GM19193 (cell line): Measurements from ENCODE around the gene C5orf22.

Experiments used
- POLR2A ChIP-seq: IDR thresholded peaks from 4 replicates; pipeline ENCODE4 v1.6.1; 2011; ENCODE audit not compliant: insufficient read depth, insufficient read length; ENCODE audit errors: extremely low read depth

Gene C5orf22

DNA sequence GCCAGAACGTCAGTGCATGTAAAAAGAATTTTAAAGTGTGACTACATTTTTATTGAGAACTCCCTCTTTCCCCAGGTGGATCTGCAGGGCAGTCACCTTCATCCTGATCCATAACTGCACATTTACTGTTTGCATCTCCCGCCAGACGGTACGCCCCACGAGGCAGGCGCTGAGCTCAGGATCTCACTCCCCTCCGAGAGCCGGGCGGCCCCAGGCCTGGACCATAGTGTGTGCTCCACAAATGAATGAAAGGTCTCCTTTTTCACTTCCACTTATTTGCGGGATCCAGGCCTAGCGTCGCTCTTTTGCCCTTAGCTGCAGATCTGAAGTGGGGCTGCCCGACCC, 586 bp upstream of the C5orf22 start:
- no peak for TF ChIP-seq POLR2A

DNA sequence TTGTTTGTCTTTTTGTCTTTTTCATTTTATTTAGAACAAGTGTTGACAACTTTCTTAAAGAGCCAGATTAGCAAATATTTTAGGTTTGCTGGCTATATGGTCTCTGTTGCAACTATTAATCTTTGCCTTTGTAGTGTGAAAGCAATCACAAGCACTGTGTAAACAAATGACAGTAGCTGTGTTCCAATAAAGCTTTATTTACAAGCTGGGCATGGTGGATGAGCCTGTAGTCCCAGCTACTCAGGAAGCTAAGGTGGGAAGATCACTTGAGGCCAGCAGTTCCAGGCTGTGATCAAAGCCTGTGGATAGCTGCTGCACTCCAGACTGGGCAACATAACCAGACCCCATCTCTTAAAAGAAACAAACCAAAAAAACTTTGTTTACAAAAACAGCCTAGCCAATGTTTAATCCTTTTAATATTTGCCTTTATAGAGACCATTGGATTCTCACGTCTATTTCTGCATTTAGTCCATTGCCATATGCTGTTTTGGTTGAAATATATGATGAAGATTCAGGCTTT, 2.5 kb downstream of the C5orf22 start:
- no peak for TF ChIP-seq POLR2A

DNA sequence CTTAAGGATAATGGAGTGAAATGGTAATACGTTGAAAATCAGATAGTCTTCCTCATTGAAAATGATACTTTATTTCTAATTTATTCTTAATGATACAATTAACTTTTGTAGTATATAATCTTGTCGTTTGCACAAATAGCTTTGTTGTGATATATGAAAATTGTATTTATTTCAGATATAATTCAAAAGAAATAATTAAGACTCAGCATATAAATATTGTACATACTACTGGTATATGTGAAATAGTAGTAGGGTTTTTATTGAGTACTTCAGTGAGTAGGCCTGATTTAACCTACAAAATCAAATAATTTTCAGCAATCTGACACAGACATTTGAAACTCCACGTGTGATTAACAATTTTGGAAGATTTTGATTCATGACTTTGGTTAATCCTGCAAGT, 4.8 kb downstream of the C5orf22 start:
- TF ChIP-seq POLR2A = no peak

DNA sequence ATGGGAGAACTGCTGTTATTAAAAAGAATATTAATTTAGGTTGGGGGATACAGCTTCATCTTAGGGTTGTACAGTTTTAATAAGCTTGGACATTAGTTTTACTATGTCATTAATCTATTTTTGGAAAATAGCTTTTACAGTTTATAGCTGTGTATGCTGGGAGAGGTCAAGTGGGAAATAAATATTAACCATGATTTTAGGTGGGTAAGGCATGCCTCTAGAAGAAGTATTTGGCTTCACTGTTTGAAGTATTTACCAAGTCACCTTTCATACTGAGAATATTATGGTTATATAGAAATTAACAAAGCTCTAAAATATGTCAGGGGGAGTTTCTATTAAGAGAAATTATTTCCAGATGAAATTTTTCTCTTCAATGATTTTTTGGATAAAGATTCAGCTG, 5.2 kb downstream of the C5orf22 start:
- TF ChIP-seq POLR2A = no peak

DNA sequence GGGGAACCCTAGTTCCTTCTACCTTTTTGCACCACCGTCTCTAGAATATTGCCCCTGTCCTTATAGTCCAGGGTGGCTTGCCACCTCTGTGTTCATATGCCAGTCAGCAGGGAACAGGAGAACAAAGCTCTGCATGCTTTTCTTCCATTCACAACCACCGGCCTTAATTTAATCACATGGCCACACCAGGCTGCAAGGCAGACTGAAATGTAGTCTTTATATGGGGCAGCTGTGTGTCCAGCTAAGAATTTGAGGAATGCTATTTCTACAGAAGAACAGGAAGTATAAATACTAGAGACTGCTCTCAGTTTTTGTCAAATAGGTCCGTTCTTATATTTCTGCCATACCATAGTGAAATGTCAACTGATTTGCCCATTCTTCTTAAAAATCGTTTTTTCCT, 5.8 kb downstream of the C5orf22 start:
- no peak for TF ChIP-seq POLR2A

DNA sequence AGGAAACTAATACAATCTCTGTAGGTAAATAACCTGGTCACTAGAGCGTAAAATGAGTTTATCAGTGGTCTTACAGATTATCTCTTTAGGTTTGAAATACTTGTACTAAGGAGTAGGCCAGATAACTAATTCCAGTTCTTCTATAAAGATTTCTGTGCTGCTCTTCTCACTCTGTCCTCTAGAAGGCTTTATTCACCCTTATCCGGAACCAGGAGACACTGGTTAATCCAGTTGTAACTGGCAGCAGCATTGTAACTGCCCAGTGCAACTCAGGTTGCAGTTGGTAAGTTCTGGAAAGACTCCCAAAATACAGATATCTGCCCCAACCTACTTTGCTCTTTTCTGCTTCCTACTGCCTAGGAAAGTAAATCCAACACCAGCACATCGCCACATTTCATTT, 19.8 kb downstream of the C5orf22 start:
- no peak for TF ChIP-seq POLR2A

DNA sequence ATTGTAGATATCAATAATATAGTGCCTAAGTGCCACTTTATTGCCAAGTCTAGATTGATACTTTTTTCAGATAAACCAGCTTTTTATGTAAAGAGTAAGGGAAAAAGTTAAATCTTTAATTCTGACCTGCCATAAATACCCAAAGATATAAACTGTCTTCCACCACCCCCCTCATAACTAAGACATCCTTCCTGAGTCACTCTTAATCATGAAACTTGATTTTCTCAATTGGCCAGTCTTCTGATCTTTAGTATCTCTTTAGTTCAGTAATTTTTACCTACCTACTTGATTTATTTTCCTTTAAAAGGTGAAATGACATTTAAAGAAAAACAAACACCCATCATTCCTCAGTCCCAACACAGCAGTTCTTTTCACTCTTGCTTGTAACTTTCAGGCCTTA, 21.8 kb downstream of the C5orf22 start:
- no peak for TF ChIP-seq POLR2A

DNA sequence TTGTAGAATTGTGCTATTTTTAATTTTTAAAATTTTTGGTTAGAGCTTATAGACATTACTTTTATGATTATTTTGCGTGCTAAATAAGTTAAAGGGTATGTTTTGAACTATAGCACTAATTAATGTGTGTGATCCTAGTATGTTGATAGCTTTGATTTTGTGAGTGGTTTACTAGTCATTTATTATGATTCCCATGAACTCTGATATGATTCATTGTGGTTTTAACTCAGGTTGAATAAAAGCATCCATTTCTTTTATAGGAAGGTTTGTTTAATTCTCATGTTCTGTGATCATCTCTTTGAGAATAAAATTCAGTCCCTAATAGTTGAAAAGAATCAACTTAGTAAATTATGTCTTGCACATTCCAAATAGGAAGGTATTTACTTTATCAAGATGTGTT, 22.5 kb downstream of the C5orf22 start:
- no peak for TF ChIP-seq POLR2A

DNA sequence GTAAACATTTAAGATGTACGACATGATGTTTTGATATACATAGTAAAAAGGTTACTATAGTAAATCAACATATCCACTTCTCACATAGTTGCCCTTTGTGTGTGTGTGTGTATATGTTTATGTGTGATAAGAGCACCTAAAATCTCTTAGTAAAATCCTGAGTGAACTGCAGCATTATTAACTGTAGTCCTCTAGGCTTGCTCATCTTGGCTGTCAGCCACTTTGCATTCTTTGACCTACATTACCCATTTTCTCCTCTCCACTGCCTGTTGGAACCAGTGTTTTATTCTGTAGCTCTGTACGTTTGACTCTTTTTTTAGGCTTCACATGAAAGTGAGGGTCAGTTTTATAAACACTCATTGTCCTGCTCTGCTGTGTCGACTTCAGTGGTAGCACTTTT, 24.4 kb downstream of the C5orf22 start:
- no peak for TF ChIP-seq POLR2A

DNA sequence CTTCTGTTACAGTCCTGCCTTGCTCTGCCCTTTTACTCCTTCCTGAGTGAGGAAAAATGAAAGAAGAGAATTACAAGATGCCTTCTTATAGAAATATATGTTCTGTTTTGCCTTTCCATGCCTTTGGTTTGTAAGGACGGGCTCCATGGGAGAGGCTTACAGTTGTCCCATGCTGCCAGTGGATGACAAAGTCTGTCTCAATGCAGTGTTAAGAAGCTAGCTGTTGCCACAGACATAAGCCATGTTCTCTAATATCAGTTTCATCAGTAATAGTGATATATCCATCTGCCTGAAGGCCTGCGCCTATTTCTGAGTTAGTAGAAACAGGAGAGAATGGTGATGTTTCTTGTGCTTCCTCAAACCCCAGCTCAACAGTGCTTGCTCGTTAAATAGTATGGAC, 27.8 kb downstream of the C5orf22 start:
- TF ChIP-seq POLR2A = no peak

DNA sequence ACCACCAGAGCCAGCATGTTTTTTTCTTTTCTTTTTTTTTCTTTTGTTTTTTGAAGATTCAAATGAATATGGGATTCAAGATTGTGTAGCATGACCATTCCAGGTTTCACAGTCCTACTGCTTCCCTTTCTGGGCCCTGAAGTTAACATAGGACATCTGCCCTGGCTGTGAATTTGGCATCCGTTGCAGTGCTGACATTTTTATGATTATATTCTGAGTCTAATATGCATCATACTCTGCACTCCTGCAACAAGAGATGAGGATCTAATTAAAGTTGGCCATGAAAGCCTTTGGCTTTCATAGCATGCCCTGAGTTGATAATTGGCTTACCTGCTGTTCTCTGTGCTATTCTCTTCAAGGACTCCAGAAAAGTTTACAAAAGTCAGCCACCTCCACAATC, 29.8 kb downstream of the C5orf22 start:
- TF ChIP-seq POLR2A = no peak

DNA sequence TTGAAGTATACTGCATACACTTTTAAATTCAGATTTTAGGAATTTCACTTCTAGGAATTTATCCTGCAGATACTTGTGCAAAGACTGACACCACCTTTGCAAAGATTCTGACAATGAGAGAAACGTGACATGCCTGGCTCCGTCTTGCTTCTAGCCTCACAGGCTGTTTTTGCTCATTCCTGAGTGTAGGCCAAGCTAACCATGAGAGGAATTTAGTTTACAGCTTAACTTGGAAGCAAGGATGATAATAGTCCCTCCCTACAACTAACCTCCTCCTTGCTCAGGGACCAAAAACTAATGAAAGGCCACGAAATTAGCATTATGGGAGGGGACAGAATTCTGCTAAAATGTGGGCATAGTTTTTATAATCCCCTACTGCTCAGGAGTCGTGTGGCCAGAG, 31.1 kb downstream of the C5orf22 start:
- no peak for TF ChIP-seq POLR2A

DNA sequence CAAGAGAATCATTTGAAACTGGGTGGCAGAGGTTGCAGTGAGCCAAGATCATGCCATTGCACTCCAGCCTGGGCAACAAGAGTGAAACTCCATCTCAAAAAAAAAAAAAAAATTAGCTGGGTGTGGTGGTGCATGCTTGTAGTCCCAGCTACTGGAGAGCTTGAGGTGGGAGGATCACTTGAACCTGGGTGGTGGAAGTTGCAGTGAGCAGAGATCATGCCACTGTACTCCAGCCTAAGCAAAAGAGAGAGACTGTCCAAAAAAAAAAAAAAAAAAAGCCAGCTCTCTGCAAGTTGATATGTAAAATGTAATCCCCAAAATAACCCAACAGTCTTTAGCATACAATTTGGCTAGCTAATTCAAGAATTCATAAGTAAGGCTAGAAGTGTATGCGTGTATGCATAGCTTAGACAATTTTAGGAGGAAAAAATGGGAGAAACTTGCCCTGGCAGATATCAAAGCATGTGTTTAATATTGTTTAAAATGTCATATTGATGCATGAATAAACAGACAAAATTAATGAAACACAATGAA, 36.3 kb downstream of the C5orf22 start:
- no peak for TF ChIP-seq POLR2A

DNA sequence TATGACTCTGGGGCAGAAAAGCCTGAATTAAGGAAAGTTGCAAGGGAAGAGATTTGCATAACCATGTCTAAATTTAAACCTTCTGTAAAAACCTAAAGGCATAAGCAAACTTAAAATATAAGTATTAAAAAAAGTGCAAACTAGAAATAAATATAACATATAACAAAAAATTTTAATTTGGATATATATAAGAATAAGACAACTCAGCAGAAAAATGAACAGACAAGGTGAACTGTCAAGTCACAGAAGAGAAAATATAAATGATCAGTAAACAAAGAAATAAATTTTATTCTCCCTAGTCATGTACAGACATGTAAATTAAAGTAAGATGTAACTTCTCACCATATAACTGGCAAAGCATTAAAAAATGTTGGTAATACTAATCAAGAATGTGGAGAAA, 37.0 kb downstream of the C5orf22 start:
- no peak for TF ChIP-seq POLR2A

DNA sequence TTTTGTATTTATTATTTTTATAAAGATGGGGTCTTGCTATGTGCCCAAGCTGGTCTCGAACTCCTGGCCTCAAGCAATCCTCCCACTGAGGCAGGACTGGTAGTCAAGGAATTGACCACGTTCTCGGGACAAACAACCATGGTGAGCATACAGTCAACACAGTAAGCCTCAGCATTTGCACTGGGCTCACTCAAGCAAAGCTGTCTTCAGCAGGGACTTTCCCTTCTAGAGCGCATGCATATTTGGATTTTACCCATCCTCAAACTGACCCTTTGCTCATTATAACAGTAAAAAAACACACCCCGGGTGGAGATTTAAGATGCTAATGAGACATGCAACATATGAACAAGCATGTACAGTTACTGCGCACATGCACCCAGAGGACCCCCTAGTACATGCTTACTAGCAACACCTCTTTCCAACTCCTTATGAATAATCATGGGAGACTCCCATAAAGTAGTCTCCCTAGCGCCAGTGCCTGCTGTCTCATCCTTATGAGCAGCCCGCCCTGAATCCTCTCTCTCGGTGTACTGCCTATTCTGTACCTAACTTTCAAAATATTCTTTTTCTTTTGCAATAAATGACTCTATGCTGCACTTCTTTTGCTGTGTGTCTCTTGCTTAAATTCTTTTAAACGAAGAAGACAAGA, 41.5 kb downstream of the C5orf22 start:
- no peak for TF ChIP-seq POLR2A

DNA sequence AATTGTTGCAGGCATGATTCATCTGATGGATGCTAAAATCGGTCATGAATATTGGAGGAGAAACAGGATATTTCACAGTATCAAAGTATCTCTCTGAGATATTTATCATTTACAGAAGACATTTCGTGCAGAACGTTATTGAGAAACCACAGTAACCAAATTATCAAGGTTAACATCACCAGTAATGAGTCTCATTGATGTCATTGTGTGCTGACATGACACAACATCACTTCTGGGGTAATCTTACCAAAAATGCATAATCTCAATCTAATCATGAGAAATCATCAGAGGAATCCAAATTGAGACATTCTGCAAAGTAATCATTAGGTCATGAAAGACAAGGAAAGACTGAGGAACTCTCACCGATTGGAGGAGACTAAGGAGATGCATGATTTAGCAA, 42.7 kb downstream of the C5orf22 start:
- TF ChIP-seq POLR2A = no peak

DNA sequence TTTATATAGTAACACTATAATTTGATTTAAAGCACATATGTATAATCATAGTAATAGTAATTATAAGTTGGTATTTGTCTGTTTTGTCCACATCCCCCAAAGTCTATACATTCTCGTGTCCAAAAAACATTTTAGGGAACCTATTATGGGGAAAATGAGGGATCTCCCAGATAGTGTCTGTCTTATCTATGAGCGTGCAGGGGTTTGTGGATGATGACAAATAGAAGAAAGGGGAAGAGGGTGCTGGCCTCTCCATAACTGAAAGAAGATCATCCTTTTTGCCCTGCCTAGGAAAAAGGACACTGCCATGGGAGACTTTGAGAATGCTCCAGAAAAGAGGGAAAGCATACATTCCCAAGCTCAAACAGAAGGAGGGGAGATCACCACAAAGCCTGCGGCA, 45.3 kb downstream of the C5orf22 start:
- no peak for TF ChIP-seq POLR2A
